Erythroblast (primary cell): Measurements from ENCODE around the gene SCAF4.

ENCODE experiments used
- GATA1 ChIP-seq: IDR thresholded peaks from 2 replicates; pipeline ENCODE4 v1.6.1; 2011; ENCODE audit warnings: low read depth, mild to moderate bottlenecking, control low read depth, low read length, moderate library complexity
- POLR2A ChIP-seq: IDR thresholded peaks from 2 replicates; pipeline ENCODE4 v1.6.1; 2011; ENCODE audit warnings: mild to moderate bottlenecking, low read length

- no peak for TF ChIP-seq GATA1
- no peak for TF ChIP-seq POLR2A
These were observed 68.2 kb downstream of the SCAF4 start for GRCh38 chr21:31663584-31664249.
